HUES64 (cell line): ENCODE results near the gene EXOC6. TPM values are rescaled to one million over a fixed set of nuclear protein-coding genes. Genes with fewer than 3 reads are reported as not detected.
A peak's percentile ranks its signal among the peaks of the same experiment; 100 is the strongest.

Experiments
- H3K27ac ChIP-seq: 2 replicates; pipeline ENCODE4 v1.7.0; 2013; ENCODE audit warnings: low read depth, low read length, inconsistent platforms
- H3K27me3 ChIP-seq: 2 replicates; pipeline ENCODE4 v1.6.1; 2013; ENCODE audit warnings: mild to moderate bottlenecking, low read length; ENCODE audit not compliant: insufficient read depth
- H3K36me3 ChIP-seq: 2 replicates; pipeline ENCODE4 v1.6.1; 2013; ENCODE audit warnings: mild to moderate bottlenecking, low read length; ENCODE audit not compliant: insufficient read depth
- H3K4me1 ChIP-seq: 2 replicates; pipeline ENCODE4 v1.6.1; 2013; ENCODE audit warnings: mild to moderate bottlenecking, low read length, moderate library complexity; ENCODE audit not compliant: insufficient read depth
- H3K4me3 ChIP-seq: 2 replicates; pipeline ENCODE4 v1.5.1; 2013; ENCODE audit warnings: mild to moderate bottlenecking, low read length, moderate library complexity
- H3K9ac ChIP-seq: 2 replicates; pipeline ENCODE4 v1.6.1; 2013; ENCODE audit warnings: mild to moderate bottlenecking, low read depth, low read length
- H3K9me3 ChIP-seq: 2 replicates; pipeline ENCODE4 v1.6.1; 2013; ENCODE audit warnings: low read depth, low read length; ENCODE audit not compliant: insufficient read depth
- WGBS: fragments of 150-250, 120-280 bp; methylation state at CpG from one replicate; pipeline ENCODE4 v1.1.7; 2013; ENCODE audit warnings: missing lambda C conversion rate; 5-methylcytosine and 5-hydroxymethylcytosine counted together
- polyA plus RNA-seq, 2 experiments: library from polyadenylated mRNA; stranded (reverse); fragments of 50-300 nt; gene quantifications; one replicate each; pipeline ENCODE4 v1.2.3, GENCODE V29; 2013

EXOC6 gene
- polyA plus RNA-seq (2013, experiment 1 of 2) = 7.2 TPM
- 7.5 TPM for polyA plus RNA-seq (2013, experiment 2 of 2)

- under 1% methylated on average over 103 of the region's 103 CpGs for WGBS
- H3K36me3 ChIP-seq = no peaks in the 10 kb centered on the region
- H3K9me3 ChIP-seq = peaks cover 7% of the 10 kb centered on the region
- peaks cover 49% of the 10 kb centered on the region for H3K27me3 ChIP-seq
- H3K9ac ChIP-seq = peak within 1 kb of the TSS; percentile 84
- H3K4me1 ChIP-seq = peaks cover 5% of the 10 kb centered on the region; the same call in 1 of the 2 replicates
- H3K4me3 ChIP-seq = peak within 1 kb of the TSS; percentile 89
- no peak within 1 kb of the TSS; the same call in 1 of the 2 replicates for H3K27ac ChIP-seq
Observed at GRCh38 chr10:92848441-92849233, at the start of gene EXOC6. Gene EXOC6 (plus strand): TSS chr10:92848520. CDS start chr10:92848534, 14 bp downstream.

- Histone ChIP-seq H3K9me3 (no peaks in the 10 kb centered on the region), H3K9ac (no peak overlapping the region), H3K4me1 (no peaks in the 10 kb centered on the region), H3K27me3 (no peaks in the 10 kb centered on the region), H3K4me3 (no peak overlapping the region), H3K27ac (no peak overlapping the region), H3K36me3 (no peaks in the 10 kb centered on the region)
- 90% methylated on average over 1 of the region's 2 CpGs for WGBS
Observed at GRCh38 chr10:92799568-92799967, 48.8 kb upstream of the EXOC6 start.

GRCh38 chr10:92800134-92800733 lies 48.1 kb upstream of the EXOC6 start:
- H3K4me1 ChIP-seq = no peaks in the 10 kb centered on the region
- no peak overlapping the region for H3K27ac ChIP-seq
- no peaks in the 10 kb centered on the region for H3K36me3 ChIP-seq
- H3K4me3 ChIP-seq = no peak overlapping the region
- no peak overlapping the region for H3K9ac ChIP-seq
- WGBS = 90% methylated on average over 4 of the region's 5 CpGs
- H3K9me3 ChIP-seq = no peaks in the 10 kb centered on the region
- H3K27me3 ChIP-seq = no peaks in the 10 kb centered on the region

- H3K9ac ChIP-seq = no peak overlapping the region
- H3K9me3 ChIP-seq = no peaks in the 10 kb centered on the region
- H3K4me3 ChIP-seq = no peak overlapping the region
- H3K36me3 ChIP-seq = no peaks in the 10 kb centered on the region
- H3K27ac ChIP-seq = no peak overlapping the region
- H3K27me3 ChIP-seq = no peaks in the 10 kb centered on the region
- 83% methylated on average over 9 of the region's 9 CpGs for WGBS
- no peaks in the 10 kb centered on the region for H3K4me1 ChIP-seq
Observed at GRCh38 chr10:92801978-92802872, 46.1 kb upstream of the EXOC6 start.

GRCh38 chr10:92809840-92810239 lies 38.5 kb upstream of the EXOC6 start:
- no peak overlapping the region for H3K9ac ChIP-seq
- no peaks in the 10 kb centered on the region for H3K9me3 ChIP-seq
- no peaks in the 10 kb centered on the region for H3K36me3 ChIP-seq
- WGBS = 86% methylated on average over 3 of the region's 3 CpGs
- H3K27ac ChIP-seq = no peak overlapping the region
- no peak overlapping the region for H3K4me3 ChIP-seq
- peaks cover 13% of the 10 kb centered on the region; the same call in 1 of the 2 replicates for H3K4me1 ChIP-seq
- no peaks in the 10 kb centered on the region for H3K27me3 ChIP-seq

- H3K9me3 ChIP-seq = no peaks in the 10 kb centered on the region
- no peaks in the 10 kb centered on the region for H3K36me3 ChIP-seq
- no peak overlapping the region for H3K9ac ChIP-seq
- no peak overlapping the region for H3K27ac ChIP-seq
- no peaks in the 10 kb centered on the region for H3K27me3 ChIP-seq
- 87% methylated on average over 3 of the region's 4 CpGs for WGBS
- H3K4me3 ChIP-seq = no peak overlapping the region
- peaks cover 13% of the 10 kb centered on the region; the same call in 1 of the 2 replicates for H3K4me1 ChIP-seq
Observed at GRCh38 chr10:92810934-92811532, 37.3 kb upstream of the EXOC6 start.

GRCh38 chr10:92811986-92812385 lies 36.3 kb upstream of the EXOC6 start:
- H3K4me3 ChIP-seq = no peak overlapping the region
- H3K27me3 ChIP-seq = no peaks in the 10 kb centered on the region
- H3K9me3 ChIP-seq = no peaks in the 10 kb centered on the region
- H3K9ac ChIP-seq = no peak overlapping the region
- no peak overlapping the region for H3K27ac ChIP-seq
- 88% methylated on average over 1 of the region's 1 CpG for WGBS
- peaks cover 13% of the 10 kb centered on the region; the same call in 1 of the 2 replicates for H3K4me1 ChIP-seq
- no peaks in the 10 kb centered on the region for H3K36me3 ChIP-seq

- H3K4me3 ChIP-seq = no peak overlapping the region
- no peaks in the 10 kb centered on the region for H3K9me3 ChIP-seq
- 85% methylated on average over 4 of the region's 4 CpGs for WGBS
- no peak overlapping the region for H3K27ac ChIP-seq
- H3K27me3 ChIP-seq = no peaks in the 10 kb centered on the region
- no peaks in the 10 kb centered on the region for H3K36me3 ChIP-seq
- peaks cover 13% of the 10 kb centered on the region; the same call in 1 of the 2 replicates for H3K4me1 ChIP-seq
- no peak overlapping the region for H3K9ac ChIP-seq
Observed at GRCh38 chr10:92813979-92814378, 34.3 kb upstream of the EXOC6 start.

- Histone ChIP-seq H3K9ac (no peak overlapping the region), H3K36me3 (no peaks in the 10 kb centered on the region), H3K27ac (no peak overlapping the region), H3K4me3 (no peak overlapping the region), H3K9me3 (no peaks in the 10 kb centered on the region), H3K4me1 (peaks cover 13% of the 10 kb centered on the region; the same call in 1 of the 2 replicates), H3K27me3 (no peaks in the 10 kb centered on the region)
- WGBS = 89% methylated on average over 2 of the region's 2 CpGs
Observed at GRCh38 chr10:92814790-92815189, 33.5 kb upstream of the EXOC6 start.

GRCh38 chr10:92816091-92816531 lies 32.2 kb upstream of the EXOC6 start:
- Histone ChIP-seq H3K4me3 (no peak overlapping the region), H3K36me3 (no peaks in the 10 kb centered on the region), H3K27ac (no peak overlapping the region), H3K27me3 (no peaks in the 10 kb centered on the region), H3K4me1 (peaks cover 6% of the 10 kb centered on the region; the same call in 1 of the 2 replicates), H3K9me3 (no peaks in the 10 kb centered on the region), H3K9ac (no peak overlapping the region)
- WGBS = 86% methylated on average over 1 of the region's 1 CpG
